Fibroblast of upper back skin (primary cell): ENCODE data around the gene PIH1D1.

ENCODE experiments used
- DNase-seq: peaks from one replicate; pipeline ENCODE4 v3.0.0-alpha.2; 2013

PIH1D1 gene

GRCh38 chr19:49415102-49415809, 36.4 kb downstream of the PIH1D1 start:
- DNase-seq, result no peak

GRCh38 chr19:49414256-49414655, 37.4 kb downstream of the PIH1D1 start:
- no peak for DNase-seq

GRCh38 chr19:49413348-49413747, 38.3 kb downstream of the PIH1D1 start:
- DNase-seq, result peak; percentile 28

DNA sequence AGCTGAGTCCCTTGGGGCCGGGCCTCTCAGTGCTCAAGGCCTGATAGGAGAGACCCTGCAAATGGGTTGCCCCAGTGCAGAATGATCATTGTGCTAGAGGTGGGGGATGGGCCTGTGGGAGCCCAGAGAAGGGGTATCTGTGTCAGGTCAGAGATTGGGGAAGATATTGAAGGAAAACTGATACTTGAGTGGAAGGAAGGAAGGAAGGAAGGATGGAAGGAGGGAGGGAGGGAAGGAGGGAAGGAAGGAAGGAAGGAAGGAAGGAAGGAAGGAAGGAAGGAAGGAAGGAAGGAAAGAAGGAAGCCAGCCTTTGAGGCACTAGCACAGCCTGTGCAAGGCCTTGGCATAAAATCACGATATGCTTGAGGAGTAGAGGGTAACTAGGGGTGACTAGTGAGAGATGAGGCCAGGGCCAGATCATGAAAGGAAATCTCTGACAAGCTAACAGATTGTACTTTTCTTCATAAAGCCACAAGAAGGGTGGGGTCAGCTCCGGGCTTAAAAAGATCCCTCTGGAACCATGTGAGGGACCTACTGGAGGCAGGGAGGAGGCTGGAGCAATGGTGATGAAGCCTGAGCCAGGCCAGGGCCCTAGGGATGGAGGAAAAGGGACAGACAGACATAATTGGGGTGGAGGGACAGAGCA, 39.8 kb downstream of the PIH1D1 start:
- DNase-seq, result no peak

GRCh38 chr19:49409441-49410029, 42.1 kb downstream of the PIH1D1 start:
- no peak for DNase-seq

DNA sequence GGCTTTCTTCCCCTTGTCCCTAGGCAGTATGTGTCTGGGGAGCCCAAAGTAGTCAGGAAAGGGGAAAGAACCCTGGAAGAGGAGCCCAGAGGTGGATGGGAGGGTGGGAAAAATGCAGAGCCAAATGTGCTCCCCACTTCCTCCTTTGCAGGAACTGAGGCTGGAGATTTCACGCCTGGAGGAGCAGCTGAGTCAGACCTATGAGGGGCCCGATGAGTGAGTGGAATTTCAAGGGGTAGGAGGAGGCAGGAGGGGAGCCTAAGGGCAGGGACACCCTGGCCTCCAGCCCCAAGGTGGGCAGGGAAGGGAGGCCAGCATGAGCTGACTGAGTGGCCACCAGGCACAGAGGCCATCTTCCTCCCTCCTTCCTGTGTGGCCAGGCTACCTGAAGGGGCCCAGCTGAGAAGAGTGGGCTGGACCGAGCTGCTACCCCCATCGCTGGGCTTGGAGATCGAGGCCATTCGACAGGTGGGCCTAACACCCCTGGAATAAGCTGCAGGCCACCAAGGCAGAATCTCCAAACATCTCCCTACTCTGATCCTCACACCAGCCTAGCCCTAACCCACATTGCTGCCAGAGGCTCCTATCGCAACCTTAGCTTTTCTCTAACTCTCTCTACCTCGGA, 42.7 kb downstream of the PIH1D1 start:
- DNase-seq, result no peak

GRCh38 chr19:49407482-49408015, 44.1 kb downstream of the PIH1D1 start:
- no peak for DNase-seq

DNA sequence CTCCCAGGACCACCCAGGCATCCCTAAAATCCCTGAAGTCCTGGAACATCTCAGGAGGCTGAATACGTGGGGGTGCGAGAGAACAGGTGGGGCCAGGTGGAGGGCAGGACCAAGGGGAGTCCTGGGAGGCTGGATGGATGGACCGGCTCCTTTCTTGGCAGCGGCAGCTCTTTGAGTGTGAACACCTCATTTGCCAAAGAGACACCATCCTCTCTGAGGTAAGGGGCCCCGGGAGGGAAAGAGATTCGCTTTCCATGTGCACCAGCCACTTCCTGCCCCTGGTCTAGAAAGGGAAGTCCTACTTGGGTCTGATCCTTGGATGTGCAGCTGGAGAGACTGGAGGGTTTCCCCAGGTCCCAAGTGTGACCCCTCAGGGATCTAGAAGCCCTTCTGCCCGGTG, 44.5 kb downstream of the PIH1D1 start:
- DNase-seq, result no peak

DNA sequence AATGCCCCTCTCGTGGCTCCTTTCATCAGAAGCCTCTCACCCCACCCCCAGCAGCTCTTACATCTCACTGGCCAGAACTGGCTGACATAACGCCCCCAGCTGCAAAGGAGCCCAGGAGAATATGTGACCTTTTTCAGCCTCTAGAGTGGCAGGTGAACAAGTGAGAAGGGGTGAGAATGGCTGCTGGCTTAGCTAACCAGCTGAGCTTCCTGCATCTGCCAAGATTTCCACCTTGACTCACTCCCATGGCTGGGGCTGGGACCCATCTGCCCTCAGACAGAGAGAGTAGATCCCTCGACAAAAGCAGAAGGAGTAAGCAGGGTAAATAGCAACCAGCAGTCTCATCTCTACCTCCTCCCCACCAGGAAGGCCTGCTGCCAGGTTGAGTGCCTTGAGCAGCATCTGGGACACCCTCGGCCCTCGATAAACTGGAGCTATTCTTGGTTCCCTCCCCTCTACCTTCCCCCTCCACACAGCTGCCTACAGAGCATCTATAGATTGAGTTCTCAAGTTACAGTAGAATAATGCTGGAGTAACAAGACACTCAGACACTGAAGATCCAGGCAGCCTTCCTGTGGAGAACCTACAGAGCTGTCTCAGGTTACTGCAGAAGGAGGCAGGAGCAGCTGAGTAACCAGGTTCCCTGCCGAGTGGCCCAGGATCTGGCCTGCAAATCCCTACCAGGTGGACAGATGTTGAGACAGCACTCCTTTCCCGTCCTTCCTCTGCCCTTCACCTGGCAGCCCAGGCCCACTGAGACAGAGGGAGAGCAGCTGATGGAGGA, 48.0 kb downstream of the PIH1D1 start:
- DNase-seq, result peak; percentile 48

DNA sequence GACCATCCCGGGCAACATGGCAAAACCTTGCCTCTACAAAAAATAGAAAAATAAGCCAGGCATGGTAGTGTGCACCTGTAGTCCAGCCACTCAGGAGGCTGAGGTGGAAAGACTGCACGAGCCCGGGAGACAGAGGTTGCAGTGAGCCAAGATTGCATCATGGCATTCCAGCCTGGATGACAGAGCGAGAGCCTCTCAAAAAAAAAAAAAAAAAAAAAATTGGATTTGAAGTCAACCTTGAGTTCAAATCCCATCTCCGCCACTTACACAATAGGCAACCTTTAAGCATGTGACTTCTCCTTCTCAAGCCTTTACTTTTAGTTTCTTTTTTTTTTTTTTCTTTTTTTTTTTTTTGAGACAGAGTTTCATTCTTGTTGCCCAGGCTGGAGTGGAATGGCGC, 51.6 kb downstream of the PIH1D1 start:
- DNase-seq, result peak; percentile 22

GRCh38 chr19:49398931-49399330, 52.7 kb downstream of the PIH1D1 start:
- no peak for DNase-seq

- no peak for DNase-seq
These were observed 53.5 kb downstream of the PIH1D1 start for GRCh38 chr19:49398001-49398615.

GRCh38 chr19:49396738-49397505, 54.7 kb downstream of the PIH1D1 start:
- DNase-seq, result no peak
